Stimulated activated naive CD8-positive, alpha-beta T cell treated with anti-CD3 and anti-CD28 coated beads, Interleukin-15, amount 100 ng/mL, for 72 hours (primary cell): Measurements from ENCODE around the gene OR51B6.
"Not testable (repeated sequence)": the region's sequence is repeated elsewhere in the genome, so short reads cannot be mapped to it uniquely, and the experiment has no call there.

ENCODE experiments used
- ATAC-seq: fragments of 150-1000 bp; cut with Tn5 transposase; 2 replicates; pipeline ENCODE4 v1.10.0; 2021; ENCODE audit warnings: mild to moderate bottlenecking, moderate library complexity
- DNase-seq, 2 donors: peaks; one replicate each; pipeline ENCODE4 v3.0.0; 2021 to 2022
- H3K27ac Mint-ChIP-seq, 2 donors: one replicate each; pipeline ENCODE4 v1.8.0; 2022; ENCODE audit warnings: mild to moderate bottlenecking in 2 of 2, mixed read lengths in 2 of 2, moderate library complexity in 2 of 2
- H3K27me3 Mint-ChIP-seq: one replicate; pipeline ENCODE4 v1.8.0; 2022; ENCODE audit warnings: mixed read lengths
- H3K4me1 Mint-ChIP-seq: one replicate; pipeline ENCODE4 v1.8.0; 2022; ENCODE audit warnings: mild to moderate bottlenecking, mixed read lengths
- H3K4me3 Mint-ChIP-seq, 2 donors: one replicate each; pipeline ENCODE4 v1.8.0; 2022; ENCODE audit warnings: mild to moderate bottlenecking in 2 of 2, mixed read lengths in 2 of 2, moderate library complexity in 1 of 2
- H3K9me3 Mint-ChIP-seq, 2 donors: one replicate each; pipeline ENCODE4 v1.8.0; 2022; ENCODE audit warnings: mixed read lengths in 2 of 2

The OR51B6 gene, protein sequence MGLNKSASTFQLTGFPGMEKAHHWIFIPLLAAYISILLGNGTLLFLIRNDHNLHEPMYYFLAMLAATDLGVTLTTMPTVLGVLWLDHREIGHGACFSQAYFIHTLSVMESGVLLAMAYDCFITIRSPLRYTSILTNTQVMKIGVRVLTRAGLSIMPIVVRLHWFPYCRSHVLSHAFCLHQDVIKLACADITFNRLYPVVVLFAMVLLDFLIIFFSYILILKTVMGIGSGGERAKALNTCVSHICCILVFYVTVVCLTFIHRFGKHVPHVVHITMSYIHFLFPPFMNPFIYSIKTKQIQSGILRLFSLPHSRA

GRCh38 chr11:5351208-5351607 lies at the start of gene OR51B6:
Gene OR51B6 (plus strand): TSS chr11:5351508. CDS start chr11:5351508, 0 bp downstream.
- H3K4me3 Mint-ChIP-seq: no peak within 1 kb of the TSS
- no peaks in the 10 kb centered on the region for H3K9me3 Mint-ChIP-seq
- no peaks in the 10 kb centered on the region for H3K4me1 Mint-ChIP-seq
- H3K27ac Mint-ChIP-seq: no peak within 1 kb of the TSS
- H3K27me3 Mint-ChIP-seq: peaks cover 30% of the 10 kb centered on the region
- no peak for ATAC-seq
- no peak for DNase-seq

DNA sequence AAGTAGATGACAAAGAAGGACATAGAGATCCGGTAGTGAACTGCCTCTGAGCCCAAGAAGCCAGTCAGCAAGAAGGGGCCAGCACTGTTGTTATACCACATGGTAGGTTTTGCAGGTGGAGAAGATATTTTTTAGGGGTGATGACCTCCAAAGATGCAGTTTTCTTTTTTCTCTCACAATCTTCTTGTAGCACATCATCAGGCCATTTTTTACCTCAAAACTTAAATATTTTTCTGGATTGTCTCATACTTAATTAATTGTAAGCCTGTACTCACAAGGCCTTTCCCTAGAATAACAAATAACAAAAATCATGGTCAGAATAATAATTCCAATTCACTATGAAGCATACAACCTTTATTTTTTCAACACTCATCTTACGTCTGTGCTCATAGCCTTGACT lies 49.5 kb upstream of the OR51B6 start, which contains the start of gene OR51B4:
OR51B4 (minus strand) TSS at position 101 of the 400 bp plus-strand sequence; CDS start at position 101, 0 bp downstream.
- ATAC-seq (no peak), DNase-seq (no peak)
- Mint-ChIP-seq H3K4me1 (no peaks in the 10 kb centered on the region), H3K9me3 (no peaks in the 10 kb centered on the region), H3K4me3 (no peak within 1 kb of the TSS), H3K27ac (peak within 1 kb of the TSS in 1 of 2 donors; percentile 27), H3K27me3 (no peaks in the 10 kb centered on the region)

DNA sequence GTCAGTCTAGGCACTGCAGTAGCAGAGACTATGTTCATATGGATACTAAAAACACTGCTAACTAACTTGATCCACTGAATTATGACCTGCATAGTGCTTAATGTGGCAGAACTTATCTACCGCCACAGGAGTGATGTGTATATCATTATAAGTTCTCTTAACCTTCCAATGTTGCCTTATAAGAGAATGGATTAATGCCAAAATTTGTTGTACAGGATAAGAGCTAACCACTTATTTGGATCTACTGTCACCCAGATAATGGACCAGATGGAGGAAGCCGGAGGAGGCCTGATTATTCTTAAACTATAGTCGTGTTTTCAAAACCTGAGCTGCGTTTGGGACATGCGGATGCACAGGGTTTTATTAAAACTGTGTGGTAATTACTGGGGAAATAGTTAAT lies 47.7 kb upstream of the OR51B6 start:
- DNase-seq: no peak

DNA sequence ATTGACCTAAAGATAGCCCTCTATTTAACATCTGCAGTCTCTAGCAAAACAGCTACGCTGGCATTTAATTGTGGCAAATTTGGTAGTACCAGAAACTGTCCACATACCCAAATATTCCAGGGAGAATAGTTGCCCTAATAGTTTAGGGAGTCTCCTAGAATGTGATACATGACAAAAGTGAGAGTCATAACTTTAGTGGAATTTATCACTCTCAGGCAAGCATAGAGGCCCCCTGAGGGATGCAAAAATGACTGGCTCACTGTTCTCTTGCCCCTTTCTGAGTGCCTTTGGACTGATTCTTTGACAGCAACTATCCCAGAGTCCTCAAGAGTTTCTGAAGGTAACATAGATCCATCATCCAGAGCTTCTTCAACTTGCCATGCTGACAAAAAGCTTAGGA lies 47.3 kb upstream of the OR51B6 start:
- H3K27me3 Mint-ChIP-seq: no peaks in the 10 kb centered on the region
- H3K9me3 Mint-ChIP-seq: no peaks in the 10 kb centered on the region
- no peak overlapping the region for H3K27ac Mint-ChIP-seq
- no peak for DNase-seq
- H3K4me1 Mint-ChIP-seq: no peaks in the 10 kb centered on the region
- H3K4me3 Mint-ChIP-seq: no peak overlapping the region
- no peak for ATAC-seq

More for the DNA sequence above, 47.7 kb upstream of the OR51B6 start:
- Mint-ChIP-seq H3K27ac (no peak overlapping the region), H3K4me1 (no peaks in the 10 kb centered on the region), H3K9me3 (no peaks in the 10 kb centered on the region), H3K27me3 (no peaks in the 10 kb centered on the region), H3K4me3 (no peak overlapping the region)
- no peak for ATAC-seq

- peaks cover 5% of the 10 kb centered on the region for H3K27me3 Mint-ChIP-seq
- H3K4me1 Mint-ChIP-seq: no peaks in the 10 kb centered on the region
- H3K4me3 Mint-ChIP-seq: no peak overlapping the region
- ATAC-seq: no peak
- H3K9me3 Mint-ChIP-seq: no peaks in the 10 kb centered on the region
- DNase-seq: no peak
- H3K27ac Mint-ChIP-seq: no peak overlapping the region
Observed at GRCh38 chr11:5307256-5308019, 43.9 kb upstream of the OR51B6 start.

- DNase-seq: no peak
- no peak overlapping the region for H3K27ac Mint-ChIP-seq
- no peak overlapping the region for H3K4me3 Mint-ChIP-seq
- H3K9me3 Mint-ChIP-seq: peaks cover 8 to 12% of the 10 kb centered on the region in 2 donors
- no peaks in the 10 kb centered on the region for H3K4me1 Mint-ChIP-seq
- ATAC-seq: no peak
- H3K27me3 Mint-ChIP-seq: peaks cover 5% of the 10 kb centered on the region
Observed at GRCh38 chr11:5310423-5310822, 40.9 kb upstream of the OR51B6 start.

- peaks cover 8 to 12% of the 10 kb centered on the region in 2 donors for H3K9me3 Mint-ChIP-seq
- not testable (repeated sequence) for ATAC-seq, H3K27ac Mint-ChIP-seq, DNase-seq, H3K4me1 Mint-ChIP-seq, H3K27me3 Mint-ChIP-seq, H3K4me3 Mint-ChIP-seq
Observed at GRCh38 chr11:5313326-5314023, 37.8 kb upstream of the OR51B6 start.

GRCh38 chr11:5317292-5317691 lies 34.0 kb upstream of the OR51B6 start:
- DNase-seq (no peak), ATAC-seq (no peak)
- Mint-ChIP-seq H3K27ac (no peak overlapping the region), H3K4me3 (no peak overlapping the region), H3K27me3 (peaks cover under 1% of the 10 kb centered on the region), H3K4me1 (no peaks in the 10 kb centered on the region), H3K9me3 (peaks cover 8 to 12% of the 10 kb centered on the region in 2 donors)

DNA sequence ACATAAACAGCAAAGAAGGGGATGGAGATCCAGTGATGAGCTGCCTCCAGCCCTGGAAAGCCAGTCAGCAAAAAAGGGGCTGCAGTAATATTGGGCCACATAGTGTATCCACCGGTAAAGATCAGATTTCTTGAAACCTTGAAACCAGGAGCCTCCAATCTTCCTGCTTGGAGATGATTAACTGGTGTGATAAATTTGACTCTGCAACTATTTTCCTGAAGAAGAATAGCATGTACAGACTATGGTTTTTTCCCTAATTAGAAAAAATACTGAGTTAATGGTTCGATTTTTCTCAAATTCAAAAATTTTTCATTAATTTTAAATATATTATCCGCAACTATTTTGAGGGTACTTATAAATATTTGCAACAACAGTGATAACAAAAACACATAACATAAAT lies 27.1 kb upstream of the OR51B6 start, which contains the start of gene OR51B2:
OR51B2 (minus strand) TSS at position 101 of the 400 bp plus-strand sequence; CDS start at position 101, 0 bp downstream.
- no peak for ATAC-seq
- H3K4me3 Mint-ChIP-seq: no peak within 1 kb of the TSS
- H3K9me3 Mint-ChIP-seq: no peaks in the 10 kb centered on the region
- H3K4me1 Mint-ChIP-seq: no peaks in the 10 kb centered on the region
- no peak within 1 kb of the TSS for H3K27ac Mint-ChIP-seq
- no peaks in the 10 kb centered on the region for H3K27me3 Mint-ChIP-seq
- DNase-seq: no peak

- no peak for DNase-seq
- no peak overlapping the region for H3K27ac Mint-ChIP-seq
- H3K4me3 Mint-ChIP-seq: no peak overlapping the region
- ATAC-seq: no peak
- no peaks in the 10 kb centered on the region for H3K27me3 Mint-ChIP-seq
- H3K4me1 Mint-ChIP-seq: no peaks in the 10 kb centered on the region
- no peaks in the 10 kb centered on the region for H3K9me3 Mint-ChIP-seq
Observed at GRCh38 chr11:5335170-5335569, 16.1 kb upstream of the OR51B6 start.

GRCh38 chr11:5336331-5336730 lies 15.0 kb upstream of the OR51B6 start:
- no peak overlapping the region for H3K4me3 Mint-ChIP-seq
- DNase-seq (no peak), ATAC-seq (no peak)
- H3K9me3 Mint-ChIP-seq: no peaks in the 10 kb centered on the region
- no peak overlapping the region for H3K27ac Mint-ChIP-seq
- no peaks in the 10 kb centered on the region for H3K27me3 Mint-ChIP-seq
- H3K4me1 Mint-ChIP-seq: no peaks in the 10 kb centered on the region

- not testable (repeated sequence) for H3K27me3 Mint-ChIP-seq, H3K27ac Mint-ChIP-seq, DNase-seq, ATAC-seq, H3K4me3 Mint-ChIP-seq, H3K4me1 Mint-ChIP-seq, H3K9me3 Mint-ChIP-seq
Observed at GRCh38 chr11:5337253-5337652, 14.1 kb upstream of the OR51B6 start.

- ATAC-seq: no peak
- Mint-ChIP-seq H3K27ac (no peak overlapping the region), H3K4me3 (no peak overlapping the region), H3K9me3 (no peaks in the 10 kb centered on the region), H3K4me1 (no peaks in the 10 kb centered on the region), H3K27me3 (no peaks in the 10 kb centered on the region)
- DNase-seq: no peak
Observed at GRCh38 chr11:5339771-5340322, 11.5 kb upstream of the OR51B6 start.

DNA sequence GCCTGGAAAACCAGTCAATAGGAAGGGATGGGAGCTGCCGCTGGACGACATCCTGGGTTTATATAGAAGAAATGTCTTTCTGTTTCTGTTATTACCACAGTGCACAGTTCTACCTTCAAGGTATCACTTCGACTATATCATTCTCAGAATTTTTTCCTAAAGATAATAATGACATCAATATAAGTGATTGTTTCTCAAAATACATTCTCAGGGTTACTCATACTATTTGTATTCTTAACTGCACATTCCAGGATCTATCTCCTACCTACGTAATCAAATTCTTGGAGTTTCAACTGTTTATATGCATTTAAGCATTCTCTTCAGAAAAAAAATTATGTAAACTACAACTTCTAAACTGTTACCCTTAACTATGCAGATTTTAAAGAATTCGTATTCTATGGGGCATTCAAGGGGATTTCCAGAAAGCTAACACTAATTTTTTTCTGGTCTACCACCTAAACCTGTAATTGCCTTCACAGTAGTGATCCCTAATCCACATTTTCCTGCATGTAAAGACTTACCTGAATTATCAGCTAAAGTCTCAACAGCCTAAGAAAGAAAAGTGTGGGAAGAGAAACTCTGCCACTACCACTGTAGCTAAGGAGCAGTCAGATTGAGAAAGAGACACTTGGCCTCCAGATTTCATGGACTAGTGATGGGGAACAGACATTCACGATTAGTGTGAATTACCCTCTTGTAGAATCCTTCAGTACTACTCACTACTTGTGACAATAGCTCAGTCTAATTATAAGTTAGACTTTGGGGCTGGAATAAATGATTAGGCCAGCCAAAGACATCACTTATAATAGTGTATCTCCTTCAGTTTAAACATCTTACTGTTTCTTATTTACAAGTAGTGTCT lies 7.6 kb upstream of the OR51B6 start, which contains the start of gene OR51B5:
OR51B5 (minus strand) TSS at position 51 of the 862 bp plus-strand sequence; CDS start at position 51, 0 bp downstream.
- Mint-ChIP-seq H3K4me3 (no peak within 1 kb of the TSS), H3K4me1 (no peaks in the 10 kb centered on the region), H3K27me3 (peaks cover 17% of the 10 kb centered on the region), H3K9me3 (no peaks in the 10 kb centered on the region), H3K27ac (no peak within 1 kb of the TSS)
- no peak for DNase-seq
- ATAC-seq: no peak
